ENCODE results near the gene PLCXD3.

The PLCXD3 gene

GRCh38 chr5:41286165-41286564, 224.2 kb downstream of the PLCXD3 start:
- no peak for DNase-seq (ENCODE audit: low read depth)

GRCh38 chr5:41284938-41285337, 225.5 kb downstream of the PLCXD3 start:
- DNase-seq (ENCODE audit: low read depth) = no peak

- no peak for DNase-seq (ENCODE audit: low read depth)
Measured at GRCh38 chr5:41281215-41281810, 229.1 kb downstream of the PLCXD3 start.

DNA sequence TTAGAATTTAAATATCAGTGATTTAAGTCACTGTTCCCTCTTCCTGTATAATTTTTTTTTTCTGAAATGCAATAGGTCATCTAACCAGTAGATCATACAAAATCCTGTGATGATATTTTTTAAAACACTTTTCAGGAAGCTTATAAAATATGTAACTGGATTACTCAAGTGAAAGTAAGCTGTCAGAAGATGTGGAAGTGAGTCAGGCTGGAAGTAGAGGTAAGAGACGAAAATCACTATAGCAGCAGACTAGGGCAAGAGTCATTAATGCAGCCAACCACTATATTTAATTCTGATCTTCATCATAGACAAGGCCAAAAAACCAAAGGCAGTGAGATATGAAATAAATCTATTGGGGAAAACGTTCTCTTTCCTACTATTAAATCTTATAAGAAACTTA, 231.4 kb downstream of the PLCXD3 start:
- DNase-seq (ENCODE audit: low read depth) = no peak

DNA sequence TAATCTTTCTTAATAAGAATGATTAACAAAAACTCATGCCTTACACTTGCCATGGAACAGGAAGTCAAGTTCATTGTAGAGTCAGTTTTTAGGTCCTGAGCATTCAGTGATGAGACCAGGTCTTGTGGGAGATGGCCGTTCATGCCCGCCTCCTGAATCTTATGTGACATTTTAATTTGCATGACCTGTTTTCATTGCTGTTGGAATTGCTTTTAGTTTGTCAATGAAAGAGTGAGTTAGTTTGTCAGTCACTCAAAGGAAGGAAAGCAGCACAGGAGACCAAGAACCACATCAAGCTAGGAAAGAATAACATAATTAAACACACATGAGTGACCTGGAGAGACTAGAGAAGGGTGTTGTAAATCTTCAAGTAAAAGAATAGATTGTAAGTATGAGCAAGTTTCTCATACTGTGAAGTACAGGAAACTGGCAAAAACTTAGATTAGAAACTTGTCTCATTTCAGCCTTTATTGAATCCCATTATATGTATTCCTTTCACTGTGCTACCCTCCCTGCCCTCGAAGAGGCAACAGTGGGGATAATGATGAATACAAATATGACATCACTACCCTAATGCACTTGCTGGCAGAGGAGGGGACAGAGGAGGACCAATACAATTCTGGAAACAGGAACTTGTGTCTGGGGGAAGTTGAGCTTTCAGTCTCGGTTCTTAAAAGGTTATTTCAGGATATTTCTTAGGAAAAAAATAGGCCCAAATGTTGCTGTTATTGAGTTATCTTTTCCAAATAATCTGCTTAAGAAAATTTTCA, 232.7 kb downstream of the PLCXD3 start:
- no peak for DNase-seq (ENCODE audit: low read depth)

DNA sequence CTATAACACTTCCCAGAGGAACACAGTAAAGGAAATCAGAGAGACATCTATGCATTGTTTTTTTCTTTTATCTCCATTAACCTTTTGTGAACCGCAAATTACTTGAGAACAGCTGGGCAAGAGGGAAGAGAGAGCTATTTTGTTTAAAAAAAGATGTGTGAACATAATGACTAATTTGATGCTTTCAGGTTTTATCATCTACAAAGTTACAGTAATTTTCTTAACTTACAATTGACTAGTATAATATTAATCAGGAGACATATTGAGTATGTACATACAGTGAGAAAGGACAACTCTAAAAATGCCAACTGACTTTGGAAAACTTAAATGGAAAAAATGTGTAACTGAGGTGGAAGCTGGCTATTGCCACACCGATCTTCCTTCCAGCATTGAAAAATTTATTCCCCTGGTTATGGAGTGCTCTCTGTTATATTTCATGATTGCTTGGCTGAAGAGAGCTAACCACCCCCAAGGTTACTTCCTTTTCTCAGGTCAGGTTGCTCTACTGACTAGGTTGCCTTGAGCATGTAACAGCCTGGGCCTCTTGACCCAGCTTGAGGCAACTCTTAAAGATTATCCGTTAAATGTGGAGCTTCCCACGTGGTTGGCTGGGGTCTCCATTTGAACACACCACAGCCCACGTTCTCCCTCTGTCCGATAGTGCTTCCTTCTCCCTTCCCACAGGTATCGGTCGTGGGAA, 234.4 kb downstream of the PLCXD3 start:
- DNase-seq (ENCODE audit: low read depth) = no peak

- no peak for DNase-seq (ENCODE audit: low read depth)
Measured at GRCh38 chr5:41270423-41271251, 239.8 kb downstream of the PLCXD3 start.

DNA sequence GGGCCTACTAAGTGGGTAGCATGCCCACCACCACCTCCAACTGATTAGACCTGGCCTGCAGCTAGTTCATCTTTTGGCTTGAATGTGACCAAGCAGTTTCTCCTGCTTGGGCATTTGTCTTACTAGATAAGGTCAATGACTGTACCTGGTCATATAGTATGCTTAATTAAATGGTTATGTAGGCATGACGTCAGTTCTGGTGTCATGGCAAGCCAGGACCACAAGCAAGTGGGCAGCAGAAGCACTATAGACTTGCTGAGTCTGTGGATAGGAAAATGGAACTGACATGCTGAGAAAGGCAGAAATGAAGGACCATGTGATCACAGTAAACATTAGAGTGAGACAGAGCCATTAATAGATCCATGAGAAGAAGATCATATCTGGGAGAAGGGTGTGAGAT, 241.5 kb downstream of the PLCXD3 start:
- no peak for DNase-seq (ENCODE audit: low read depth)

DNA sequence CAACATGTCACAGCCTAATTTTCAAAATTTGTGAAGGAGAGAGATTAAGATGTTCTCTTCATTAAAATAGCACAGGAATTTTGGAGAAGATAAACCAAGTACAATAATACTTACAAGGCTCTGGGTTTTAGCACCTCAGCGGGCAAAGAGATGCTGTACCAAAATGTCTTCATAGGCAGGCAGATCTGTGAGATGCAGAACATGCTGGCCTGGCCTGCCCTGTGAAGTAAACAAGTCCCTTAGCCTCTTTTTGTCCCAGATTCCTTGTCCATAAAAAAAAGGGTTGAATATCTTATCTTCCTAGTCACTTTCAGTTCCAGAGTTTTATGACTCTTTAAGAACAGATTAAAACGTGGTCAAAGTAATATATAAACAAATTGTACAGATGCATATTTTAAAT, 244.0 kb downstream of the PLCXD3 start:
- DNase-seq (ENCODE audit: low read depth) = no peak

- DNase-seq (ENCODE audit: low read depth) = no peak
Measured at GRCh38 chr5:41264019-41264418, 246.4 kb downstream of the PLCXD3 start.

DNA sequence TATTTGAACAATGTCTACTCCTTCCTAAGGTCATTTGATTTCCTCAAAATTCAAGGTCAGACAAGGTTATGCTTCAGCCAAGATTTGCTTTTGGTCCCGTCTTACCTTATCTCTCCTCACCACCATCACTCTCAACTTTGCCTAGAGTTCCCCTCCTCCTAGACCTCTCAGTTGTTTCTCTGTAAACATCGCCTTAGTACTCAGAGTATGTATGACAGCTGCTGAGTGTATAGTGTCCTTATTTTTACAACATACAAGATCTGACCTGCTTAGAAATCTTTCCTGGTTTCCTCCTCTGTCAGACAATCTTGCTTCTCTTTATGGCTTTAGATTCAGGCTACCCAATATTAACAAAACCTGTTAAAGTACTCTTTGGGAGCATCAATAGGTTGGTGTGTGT, 247.1 kb downstream of the PLCXD3 start:
- no peak for DNase-seq (ENCODE audit: low read depth)
